Breast epithelium (tissue), 3 donors: ENCODE results near the gene FAM117B.

Source experiments
- CTCF ChIP-seq, 3 donors: fragments of 450-650 bp; IDR thresholded peaks; one replicate each; pipeline ENCODE4 v1.5.1; 2016 to 2017; ENCODE audit warnings: antibody characterized with exemption in 3 of 3, mild to moderate bottlenecking in 3 of 3, moderate library complexity in 3 of 3
- POLR2A ChIP-seq: fragments of 450-650 bp; IDR thresholded peaks from one replicate; pipeline ENCODE4 v1.6.1; 2016; ENCODE audit warnings: antibody characterized with exemption, mild to moderate bottlenecking, moderate library complexity
- POLR2AphosphoS5 ChIP-seq, 3 donors: sonication (generic); formaldehyde crosslinking; IDR thresholded peaks; one replicate each; pipeline ENCODE4 v1.6.1; 2017; ENCODE audit warnings: antibody characterized with exemption in 3 of 3

DNA sequence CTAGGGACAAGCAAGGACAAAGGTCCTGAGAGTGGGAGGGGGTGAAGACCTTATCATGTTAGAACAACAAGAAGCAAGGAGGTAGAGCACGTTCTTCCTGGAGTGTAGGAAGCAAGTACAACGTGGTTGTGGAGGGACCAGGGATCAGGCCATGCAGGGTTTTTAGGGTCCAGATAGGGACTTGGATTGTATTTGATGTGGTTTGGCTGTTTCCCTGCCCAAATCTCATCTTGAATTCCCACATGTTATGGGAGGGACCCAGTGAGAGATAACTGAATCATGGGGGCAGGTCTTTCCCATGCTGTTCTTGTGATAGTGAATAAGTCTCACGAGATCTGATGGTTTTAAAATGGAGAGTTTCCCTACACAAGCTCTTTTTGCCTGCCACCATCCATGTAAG is 183.6 kb downstream of the FAM117B start:
- TF ChIP-seq CTCF (IDR thresholded peaks at IDR 0.05) (no peak), POLR2A (no peak), POLR2AphosphoS5 (IDR thresholded peaks at IDR 0.05) (no peak)
